Measurements from ENCODE around the gene SULT1A2. TPM values are rescaled to one million over a fixed set of nuclear protein-coding genes. Genes with fewer than 3 reads are reported as not detected.
"Not testable (repeated sequence)": the region's sequence is repeated elsewhere in the genome, so short reads cannot be mapped to it uniquely, and the experiment has no call there.

The SULT1A2 gene
- total and polyA plus RNA-seq, 7 donors, result 0.09 to 1.5 (median 0.34) TPM; not detected in 2

DNA sequence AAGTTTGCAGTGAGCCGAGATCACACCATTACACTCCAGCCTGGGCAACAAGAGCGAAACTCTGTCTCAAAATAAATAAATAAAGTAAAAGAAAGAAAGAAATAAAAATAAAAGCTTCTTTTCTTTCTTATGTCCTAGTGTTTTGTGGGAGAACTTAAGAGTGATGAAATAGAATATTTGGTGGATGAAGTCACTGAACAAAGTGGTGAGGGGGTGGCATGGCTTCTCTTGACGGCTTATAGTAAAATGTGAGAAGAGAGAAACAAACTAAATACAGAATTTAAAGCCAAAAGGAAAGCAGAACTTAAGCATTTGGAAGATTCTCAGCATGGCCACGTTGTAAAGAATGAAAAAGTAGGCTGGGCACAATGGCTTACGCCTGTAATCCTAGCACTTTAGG is 27.8 kb downstream of the SULT1A2 start:
- ATAC-seq (no peak), DNase-seq (no peak)
- Histone ChIP-seq H3K4me1 (peaks cover 16% of the 10 kb centered on the region), H3K27me3 (ENCODE audit: insufficient read depth in 3 of 3, low read length in 2 of 3) (no peaks in the 10 kb centered on the region), H3K27ac (no peak overlapping the region), H3K36me3 (ENCODE audit: insufficient read depth in 1 of 2, low read depth in 1 of 2) (peaks cover 0 to 2% of the 10 kb centered on the region in 2 donors), H3K4me3 (no peak overlapping the region), H3K9me3 (no peaks in the 10 kb centered on the region)
- 87 to 91% (median 90%) methylated on average over 5 of the region's 5 CpGs for WGBS, 3 donors
- intact Hi-C loops (cut with DNase I), result no loop called here
- TF ChIP-seq, protein P1, sequence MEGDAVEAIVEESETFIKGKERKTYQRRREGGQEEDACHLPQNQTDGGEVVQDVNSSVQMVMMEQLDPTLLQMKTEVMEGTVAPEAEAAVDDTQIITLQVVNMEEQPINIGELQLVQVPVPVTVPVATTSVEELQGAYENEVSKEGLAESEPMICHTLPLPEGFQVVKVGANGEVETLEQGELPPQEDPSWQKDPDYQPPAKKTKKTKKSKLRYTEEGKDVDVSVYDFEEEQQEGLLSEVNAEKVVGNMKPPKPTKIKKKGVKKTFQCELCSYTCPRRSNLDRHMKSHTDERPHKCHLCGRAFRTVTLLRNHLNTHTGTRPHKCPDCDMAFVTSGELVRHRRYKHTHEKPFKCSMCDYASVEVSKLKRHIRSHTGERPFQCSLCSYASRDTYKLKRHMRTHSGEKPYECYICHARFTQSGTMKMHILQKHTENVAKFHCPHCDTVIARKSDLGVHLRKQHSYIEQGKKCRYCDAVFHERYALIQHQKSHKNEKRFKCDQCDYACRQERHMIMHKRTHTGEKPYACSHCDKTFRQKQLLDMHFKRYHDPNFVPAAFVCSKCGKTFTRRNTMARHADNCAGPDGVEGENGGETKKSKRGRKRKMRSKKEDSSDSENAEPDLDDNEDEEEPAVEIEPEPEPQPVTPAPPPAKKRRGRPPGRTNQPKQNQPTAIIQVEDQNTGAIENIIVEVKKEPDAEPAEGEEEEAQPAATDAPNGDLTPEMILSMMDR (IDR thresholded peaks at IDR 0.05), result no peak

GRCh38 chr16:28567292-28567691 is 29.6 kb downstream of the SULT1A2 start:
- Histone ChIP-seq H3K9me3 (no peaks in the 10 kb centered on the region), H3K4me1 (peaks cover 10% of the 10 kb centered on the region), H3K4me3 (no peak overlapping the region), H3K27ac (no peak overlapping the region), H3K27me3 (ENCODE audit: insufficient read depth in 3 of 3, low read length in 2 of 3) (no peaks in the 10 kb centered on the region), H3K36me3 (ENCODE audit: insufficient read depth in 1 of 2, low read depth in 1 of 2) (peaks cover 0 to 2% of the 10 kb centered on the region in 2 donors)
- ATAC-seq (no peak), DNase-seq (no peak)
- TF ChIP-seq, protein P1 (IDR thresholded peaks at IDR 0.05), result no peak
- 98 to 100% (median 99%) methylated on average over 2 of the region's 2 CpGs for WGBS, 3 donors
- intact Hi-C loops (cut with DNase I), result no loop called here

GRCh38 chr16:28566233-28566925 is 30.5 kb downstream of the SULT1A2 start:
- DNase-seq; H3K36me3 ChIP-seq (ENCODE audit: insufficient read depth in 1 of 2, low read depth in 1 of 2); ATAC-seq; H3K4me1 ChIP-seq; H3K4me3 ChIP-seq; intact Hi-C loops (cut with DNase I); H3K27me3 ChIP-seq (ENCODE audit: insufficient read depth in 3 of 3, low read length in 2 of 3); H3K27ac ChIP-seq; H3K9me3 ChIP-seq: not testable (repeated sequence)
- 96 to 99% (median 99%) methylated on average over 4 of the region's 4 CpGs for WGBS, 3 donors

DNA sequence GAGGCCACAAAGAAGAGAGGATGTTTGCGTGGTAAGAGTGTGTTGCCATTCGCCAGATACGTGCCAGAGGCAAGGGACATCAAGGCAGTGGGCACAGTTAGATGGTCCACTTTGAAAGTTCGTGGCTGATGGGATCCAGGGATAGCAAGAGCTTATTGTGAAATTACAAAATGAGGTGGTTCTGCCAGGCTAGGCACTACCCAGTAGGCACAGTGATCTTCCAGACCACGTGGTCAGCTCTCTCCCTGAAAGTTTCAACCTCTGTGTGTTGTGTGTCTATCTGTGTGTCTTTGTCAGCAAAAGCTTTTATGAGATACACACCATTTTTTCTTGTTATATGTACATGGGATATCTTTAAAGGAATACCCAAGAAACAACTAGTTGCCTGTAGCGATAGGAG is 33.6 kb downstream of the SULT1A2 start:
- peaks cover 10% of the 10 kb centered on the region for H3K4me1 ChIP-seq
- no peaks in the 10 kb centered on the region for H3K27me3 ChIP-seq (ENCODE audit: insufficient read depth in 3 of 3, low read length in 2 of 3)
- peaks cover 0 to 8% of the 10 kb centered on the region in 2 donors for H3K36me3 ChIP-seq (ENCODE audit: insufficient read depth in 1 of 2, low read depth in 1 of 2)
- H3K4me3 ChIP-seq, result no peak overlapping the region
- ATAC-seq, result peak in 2 of 4 donors; percentile 30 to 43
- TF ChIP-seq, protein P1 (IDR thresholded peaks at IDR 0.05), result no peak
- no peaks in the 10 kb centered on the region for H3K9me3 ChIP-seq
- H3K27ac ChIP-seq, result no peak overlapping the region
- intact Hi-C loops (cut with DNase I), result no loop called here
- no peak for DNase-seq
- 88 to 91% (median 88%) methylated on average over 6 of the region's 6 CpGs for WGBS, 3 donors

DNA sequence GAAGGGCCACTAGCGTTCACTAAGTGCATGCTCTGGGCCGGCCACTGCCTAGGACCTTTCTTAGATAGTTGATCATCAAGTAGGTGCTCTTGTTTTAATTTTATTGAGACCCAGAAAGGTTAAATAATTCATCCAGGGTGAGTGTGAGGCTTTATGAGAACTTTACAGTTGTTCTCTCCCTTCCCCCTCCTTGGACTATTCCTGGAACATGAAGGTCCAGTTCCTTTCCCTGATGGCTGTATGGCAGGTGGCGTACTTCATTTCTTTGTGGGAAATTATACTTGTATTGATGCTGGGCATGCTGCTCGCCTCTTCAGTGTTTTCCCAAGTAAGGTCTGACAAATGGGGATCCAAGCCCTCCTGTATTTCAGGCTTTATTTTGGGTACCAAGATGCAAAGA is 34.7 kb downstream of the SULT1A2 start:
- 83 to 94% (median 83%) methylated on average over 4 of the region's 4 CpGs for WGBS, 3 donors
- Histone ChIP-seq H3K36me3 (ENCODE audit: insufficient read depth in 1 of 2, low read depth in 1 of 2) (peaks cover 5 to 17% of the 10 kb centered on the region in 2 donors), H3K27ac (no peak overlapping the region), H3K27me3 (ENCODE audit: insufficient read depth in 3 of 3, low read length in 2 of 3) (no peaks in the 10 kb centered on the region), H3K4me3 (no peak overlapping the region), H3K9me3 (no peaks in the 10 kb centered on the region), H3K4me1 (peaks cover 10% of the 10 kb centered on the region)
- ATAC-seq (peak in 2 of 4 donors; percentile 58 to 62), DNase-seq (no peak)
- intact Hi-C loops (cut with DNase I), result no loop called here
- TF ChIP-seq, protein P1 (IDR thresholded peaks at IDR 0.05), result no peak
